ENCODE data around the gene HOXB8.

HOXB8 gene

GRCh38 chr17:48582750-48583069 is 32.4 kb downstream of the HOXB8 start:
- no peak for DNase-seq

DNA sequence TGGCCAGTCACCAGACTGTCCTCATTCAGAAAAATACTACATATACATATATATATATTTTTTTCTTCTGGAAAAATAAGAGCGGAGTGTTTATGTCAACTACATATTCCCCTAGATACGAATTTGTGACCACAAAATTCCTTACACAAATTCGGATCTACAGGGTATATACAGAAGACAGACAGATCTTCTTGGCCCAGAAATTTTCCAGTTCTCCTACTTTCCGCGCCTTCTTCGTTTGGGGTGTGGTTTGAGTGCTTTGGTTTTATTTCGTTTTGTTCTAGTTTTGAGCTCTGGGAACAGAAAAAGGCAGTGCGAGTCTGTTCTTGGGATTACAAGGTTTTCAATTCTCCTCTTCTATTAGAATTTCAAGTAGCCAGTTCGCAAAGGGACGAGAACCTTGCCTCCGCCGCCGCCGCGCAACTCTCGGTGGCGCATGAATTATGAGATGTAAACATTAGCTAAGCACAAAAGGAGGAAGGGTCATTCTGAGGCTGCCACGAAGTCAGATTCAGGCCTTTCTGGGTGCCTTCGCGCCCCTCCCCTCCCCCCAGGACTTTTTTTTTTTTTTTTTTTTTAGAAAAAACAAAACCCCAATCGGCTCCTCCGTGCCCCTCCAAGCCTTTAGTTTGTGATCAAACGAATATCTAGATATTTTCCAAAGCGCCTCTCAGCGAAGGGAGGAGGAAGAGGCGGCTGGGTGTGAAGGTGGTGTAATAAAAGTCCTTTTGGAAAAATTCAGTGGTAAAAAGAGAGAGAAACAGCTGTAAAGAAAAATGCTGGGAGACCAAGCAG is 35.1 kb downstream of the HOXB8 start:
- DNase-seq: no peak

DNA sequence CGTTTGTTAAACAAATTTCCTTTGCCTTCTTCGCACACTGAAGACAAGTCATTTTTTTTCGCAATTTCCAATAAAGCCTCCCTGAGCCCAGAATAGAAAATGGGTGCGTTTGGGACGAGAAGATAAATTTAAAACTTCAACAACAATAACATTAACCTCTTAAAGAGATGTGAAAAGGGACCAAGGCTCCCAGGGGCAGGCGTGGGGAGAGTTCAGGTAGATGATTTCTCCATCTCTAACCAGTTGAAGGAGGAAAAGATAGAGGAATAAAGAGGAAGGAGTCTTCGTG is 35.7 kb downstream of the HOXB8 start:
- no peak for DNase-seq

GRCh38 chr17:48578616-48579470 is 36.2 kb downstream of the HOXB8 start:
- no peak for DNase-seq

DNA sequence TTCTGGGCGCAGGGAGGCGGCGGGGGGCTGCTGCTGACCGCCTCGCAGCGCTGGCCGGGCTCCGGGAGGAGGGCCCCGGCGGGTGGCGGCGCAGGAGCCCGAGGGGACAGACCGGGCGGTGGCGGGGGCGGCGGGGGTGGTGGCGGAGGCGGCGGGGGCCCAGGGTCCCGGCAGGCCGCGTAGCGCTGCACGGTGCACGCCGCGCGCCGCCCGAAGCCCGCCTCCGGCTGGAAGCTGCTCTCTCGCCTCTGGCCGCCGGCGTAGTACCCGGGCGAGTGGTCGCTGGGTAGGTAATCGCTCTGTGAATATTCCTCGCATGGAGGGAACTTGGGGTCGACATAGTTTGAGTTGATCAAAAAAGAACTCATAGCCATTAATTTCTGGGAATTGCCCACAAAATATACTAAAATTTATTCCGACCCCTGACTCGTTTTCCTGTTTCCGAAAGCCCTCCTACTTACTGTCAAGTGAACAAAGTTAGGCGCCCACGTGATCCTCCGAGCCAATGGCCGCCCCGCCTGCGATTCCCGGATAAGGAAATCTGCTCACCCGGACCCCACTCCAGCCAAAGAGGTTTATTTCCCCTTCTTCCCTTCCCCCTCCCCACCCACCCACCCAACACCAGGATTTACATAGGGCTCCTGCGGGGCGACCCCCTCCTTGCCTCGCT is 37.0 kb downstream of the HOXB8 start, which contains the start of gene HOXB4:
Gene HOXB4 (minus strand): TSS at position 405 of the 670 bp plus-strand sequence. CDS start 31 bp downstream, at position 374.
- peak; percentile 71 for DNase-seq

- DNase-seq: no peak
Observed at GRCh38 chr17:48577330-48577945, 37.7 kb downstream of the HOXB8 start.

DNA sequence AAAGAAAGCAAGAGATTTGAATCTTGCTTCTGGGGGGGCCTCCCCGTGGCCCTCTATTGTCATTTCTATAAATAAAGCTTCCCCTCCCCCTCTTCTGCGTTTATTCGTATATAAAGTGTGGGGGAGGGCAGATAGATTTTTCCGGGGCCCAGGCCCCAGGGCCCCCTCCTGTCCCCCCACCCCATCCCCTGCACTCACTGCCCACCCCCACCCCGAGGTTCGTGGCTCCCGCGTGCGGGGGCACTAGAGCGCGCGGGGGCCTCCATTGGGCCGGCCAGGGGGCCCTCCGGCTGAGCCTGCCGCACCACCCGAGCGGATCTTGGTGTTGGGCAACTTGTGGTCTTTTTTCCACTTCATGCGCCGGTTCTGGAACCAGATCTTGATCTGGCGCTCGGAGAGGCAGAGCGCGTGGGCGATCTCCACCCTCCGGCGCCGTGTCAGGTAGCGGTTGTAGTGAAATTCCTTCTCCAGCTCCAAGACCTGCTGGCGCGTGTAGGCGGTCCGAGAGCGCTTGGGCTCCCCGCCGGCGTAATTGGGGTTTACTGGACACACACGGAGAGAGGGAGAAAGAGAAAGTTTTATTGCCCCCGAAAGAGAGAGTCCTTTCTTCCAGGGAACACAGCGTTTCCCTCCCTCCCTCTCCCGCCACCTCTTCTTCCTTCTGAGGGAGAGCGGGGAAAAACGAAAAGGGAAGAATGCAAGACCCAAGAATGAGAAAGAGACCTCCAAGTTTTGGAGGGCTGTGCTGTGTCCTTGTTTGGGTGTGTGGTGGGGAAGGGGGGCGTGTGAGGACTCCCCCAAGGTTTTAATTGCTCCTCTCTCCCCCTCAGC is 38.4 kb downstream of the HOXB8 start:
- no peak for DNase-seq

- no peak for DNase-seq
Observed at GRCh38 chr17:48575673-48576478, 39.2 kb downstream of the HOXB8 start.

GRCh38 chr17:48575066-48575582 is 40.0 kb downstream of the HOXB8 start:
- no peak for DNase-seq

- no peak for DNase-seq
Observed at GRCh38 chr17:48574505-48575065, 40.5 kb downstream of the HOXB8 start.

DNA sequence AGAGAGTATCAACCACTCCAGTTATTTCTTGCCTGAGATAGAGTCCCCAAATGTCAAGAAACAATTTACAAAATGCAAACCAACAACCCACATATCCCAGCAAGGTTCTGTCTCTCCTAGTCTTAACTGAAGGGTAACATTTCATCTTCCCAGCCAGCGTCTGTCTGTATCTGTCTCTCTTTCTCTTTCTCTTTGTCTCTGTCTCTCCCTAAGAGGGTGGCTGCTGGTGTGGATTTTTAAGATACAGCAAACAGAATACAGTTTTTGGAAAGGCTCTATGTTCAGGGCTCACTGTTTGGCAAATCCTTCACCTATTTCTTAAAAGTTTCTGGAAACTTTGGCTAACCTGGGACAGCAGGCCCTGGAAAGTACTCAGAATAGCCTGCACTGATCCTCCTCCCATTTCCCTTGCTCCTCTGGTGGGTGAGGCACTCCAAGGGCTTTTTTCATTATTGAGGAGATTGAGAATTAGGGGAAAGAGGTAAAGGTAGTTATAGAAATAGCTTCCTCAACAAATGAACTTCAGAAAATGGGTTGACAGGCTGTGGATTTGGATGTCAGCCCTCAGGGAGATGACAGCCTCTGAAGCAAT is 43.2 kb downstream of the HOXB8 start:
- DNase-seq: no peak

DNA sequence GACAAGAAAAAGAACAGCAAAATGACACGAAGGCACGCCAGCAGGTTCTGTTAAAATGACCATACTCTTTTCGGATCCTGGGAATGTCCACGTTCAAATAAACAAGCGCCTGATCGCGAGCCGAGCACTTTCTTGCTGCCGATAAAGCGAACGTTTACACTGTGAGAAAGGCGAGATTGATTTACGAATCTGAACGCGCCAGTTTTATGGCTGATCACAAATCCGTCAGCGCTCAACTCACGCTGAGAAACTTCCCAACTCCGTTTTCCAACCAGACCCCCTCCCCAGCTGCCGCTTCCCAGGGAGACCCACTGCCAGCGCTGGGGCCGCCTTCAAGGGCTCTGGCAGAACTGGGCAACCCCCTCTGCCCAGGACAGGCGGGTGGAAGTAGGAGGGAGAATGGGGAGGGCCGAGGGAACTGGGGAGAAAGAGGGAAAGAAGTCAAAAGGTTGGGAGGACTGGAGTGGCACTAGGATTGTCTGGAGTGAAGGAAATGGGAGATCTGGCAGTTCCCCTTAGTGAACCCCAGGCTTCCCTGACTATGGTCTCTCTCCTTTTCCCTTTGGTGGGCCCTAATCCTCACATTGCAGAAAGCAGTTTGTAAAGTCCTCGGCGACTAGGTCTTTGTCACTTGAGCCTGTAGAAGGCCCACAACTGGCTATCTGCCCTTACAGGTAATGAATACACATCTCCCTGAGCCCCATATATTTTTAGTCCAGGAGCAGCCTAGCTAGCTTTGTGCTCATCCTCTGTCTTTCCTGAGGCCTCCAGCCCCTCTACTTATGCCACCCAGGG is 43.9 kb downstream of the HOXB8 start:
- DNase-seq: no peak

GRCh38 chr17:48570325-48571023 is 44.6 kb downstream of the HOXB8 start:
- DNase-seq: no peak

GRCh38 chr17:48569674-48570324 is 45.3 kb downstream of the HOXB8 start:
- DNase-seq: no peak

DNA sequence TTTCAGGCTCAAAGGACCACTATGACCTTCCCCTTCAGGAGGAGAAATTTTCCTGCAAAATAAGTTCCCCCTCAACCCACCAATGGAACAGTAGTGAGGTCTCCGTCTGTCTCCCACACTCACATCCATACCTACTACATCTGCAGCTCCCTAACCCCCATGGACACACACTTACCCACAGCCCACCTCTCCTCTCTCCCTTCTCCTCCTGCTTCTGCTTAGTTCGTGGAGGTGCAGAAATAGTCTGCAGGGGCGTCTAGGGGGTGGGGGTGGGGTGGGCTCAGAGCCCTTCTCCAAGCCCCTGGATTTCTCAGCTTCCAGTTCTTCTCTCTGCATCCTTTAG is 45.9 kb downstream of the HOXB8 start:
- DNase-seq: no peak

DNA sequence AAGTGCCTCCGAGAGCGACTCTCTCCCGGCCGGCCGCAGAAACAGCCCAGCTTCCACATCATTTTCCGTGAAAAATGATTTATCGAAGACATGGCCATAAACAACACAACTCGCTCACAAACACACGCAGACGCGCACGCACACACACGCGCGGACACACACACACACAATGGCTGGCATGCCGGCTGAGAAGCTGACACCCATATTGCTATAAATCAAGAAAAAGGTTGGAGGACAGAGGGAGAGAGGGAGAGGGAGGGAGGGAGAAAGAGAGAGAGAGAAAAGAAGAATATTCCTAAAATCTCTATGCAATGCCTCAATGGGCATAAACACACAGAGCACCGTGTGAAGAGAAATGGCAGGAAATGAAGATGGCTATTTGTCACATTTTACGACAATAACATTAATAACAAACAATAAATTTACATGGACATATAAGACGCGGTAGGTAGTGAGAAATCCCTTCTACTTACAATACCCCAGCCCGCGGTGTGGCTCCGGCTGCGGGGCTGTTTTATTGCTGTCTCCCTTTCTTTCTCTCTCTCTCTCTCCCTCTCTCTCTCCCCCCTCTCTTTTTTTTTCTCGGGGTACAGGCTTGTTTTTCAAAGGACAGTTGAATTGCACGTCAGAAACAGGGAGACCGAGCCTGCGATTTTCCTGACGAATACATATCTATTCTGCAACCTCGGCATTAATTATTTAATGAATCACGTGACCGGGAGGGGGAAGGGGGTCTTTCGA is 46.4 kb downstream of the HOXB8 start:
- no peak for DNase-seq

DNA sequence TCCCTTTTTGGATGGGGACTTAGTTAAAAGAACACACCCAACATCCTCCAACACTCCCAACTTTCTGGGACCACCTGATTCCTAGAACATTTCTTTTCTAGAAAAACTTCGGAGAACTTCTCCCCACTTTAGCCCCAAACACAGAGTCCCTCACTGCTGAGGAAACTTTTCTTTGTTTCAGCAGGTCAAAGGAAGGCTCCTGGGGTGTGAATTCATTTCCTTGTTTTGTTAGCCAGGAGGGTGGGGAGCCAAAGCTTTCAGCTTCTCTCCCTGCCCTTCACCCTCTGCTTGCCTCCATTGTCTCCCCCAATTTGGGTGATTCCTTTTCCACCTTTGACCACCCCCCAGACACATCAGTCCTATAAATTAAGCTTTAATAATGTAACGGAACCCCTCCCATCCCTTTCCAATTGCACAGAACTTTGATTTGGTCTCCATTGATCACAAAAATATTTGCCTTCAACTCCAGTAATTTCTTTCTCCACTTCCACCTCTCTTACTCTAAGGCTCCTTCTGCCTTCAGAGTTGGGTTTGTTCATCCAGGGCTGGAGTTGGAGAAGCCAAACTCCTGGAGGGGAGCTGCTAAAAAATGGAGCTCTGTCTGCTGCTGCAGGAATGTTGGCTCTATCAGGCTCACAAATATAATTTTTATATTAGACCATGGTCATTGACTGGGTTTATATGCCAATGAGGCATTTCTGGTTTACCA is 47.3 kb downstream of the HOXB8 start:
- DNase-seq: no peak
